GM21786 (cell line): ENCODE data around the gene PEX1.
"Not testable (repeated sequence)": the region's sequence is repeated elsewhere in the genome, so short reads cannot be mapped to it uniquely, and the experiment has no call there.

ENCODE experiments used
- ATAC-seq: cut with Tn5 transposase; IDR thresholded peaks from one replicate; pipeline ENCODE4 v1.9.1; 2021; ENCODE audit not compliant: unreplicated experiment

Gene PEX1

GRCh38 chr7:92528188-92528957 lies at the start of gene PEX1, which contains the start of gene RBM48:
PEX1 (minus strand) TSS chr7:92528520; CDS start chr7:92528435, 85 bp downstream.
RBM48 (plus strand) TSS chr7:92528795; CDS start chr7:92528814, 19 bp downstream.
- ATAC-seq, result peak; percentile 96

- no peak for ATAC-seq
These were observed 48.0 kb upstream of the PEX1 start for GRCh38 chr7:92576296-92576695.

- ATAC-seq, result no peak
These were observed 40.8 kb upstream of the PEX1 start for GRCh38 chr7:92569137-92569536.

- no peak for ATAC-seq
These were observed 39.1 kb upstream of the PEX1 start for GRCh38 chr7:92567460-92567859.

GRCh38 chr7:92563345-92563744 lies 35.0 kb upstream of the PEX1 start:
- ATAC-seq, result no peak

- ATAC-seq, result no peak
These were observed 32.3 kb upstream of the PEX1 start for GRCh38 chr7:92560602-92561001.

- ATAC-seq, result no peak
These were observed 29.6 kb upstream of the PEX1 start for GRCh38 chr7:92557808-92558362.

- ATAC-seq, result no peak
These were observed 28.9 kb upstream of the PEX1 start for GRCh38 chr7:92557249-92557648.

- ATAC-seq, result no peak
These were observed 21.9 kb upstream of the PEX1 start for GRCh38 chr7:92550194-92550593.

GRCh38 chr7:92547579-92547978 lies 19.3 kb upstream of the PEX1 start:
- no peak for ATAC-seq

- ATAC-seq, result no peak
These were observed 18.7 kb upstream of the PEX1 start for GRCh38 chr7:92546856-92547497.

- ATAC-seq, result not testable (repeated sequence)
These were observed 16.8 kb upstream of the PEX1 start for GRCh38 chr7:92545116-92545515.

GRCh38 chr7:92543542-92543941 lies 15.2 kb upstream of the PEX1 start:
- ATAC-seq, result not testable (repeated sequence)

GRCh38 chr7:92534572-92534971 lies 6.3 kb upstream of the PEX1 start:
- no peak for ATAC-seq

- ATAC-seq, result no peak
These were observed 591 bp upstream of the PEX1 start for GRCh38 chr7:92528958-92529264.

GRCh38 chr7:92527300-92528187 lies 776 bp downstream of the PEX1 start:
- peak; percentile 27 for ATAC-seq

GRCh38 chr7:92523110-92523509 lies 5.2 kb downstream of the PEX1 start:
- no peak for ATAC-seq

- no peak for ATAC-seq
These were observed 8.3 kb downstream of the PEX1 start for GRCh38 chr7:92520024-92520423.

- no peak for ATAC-seq
These were observed 10.7 kb downstream of the PEX1 start for GRCh38 chr7:92517631-92518030.

- no peak for ATAC-seq
These were observed 15.0 kb downstream of the PEX1 start for GRCh38 chr7:92513167-92513902.

GRCh38 chr7:92508946-92509345 lies 19.4 kb downstream of the PEX1 start:
- no peak for ATAC-seq
